ENCODE measurements around the gene CLEC16A.
A peak's percentile ranks its signal among the peaks of the same experiment; 100 is the strongest.

The CLEC16A gene

GRCh38 chr16:11045441-11045840 is 101.1 kb downstream of the CLEC16A start:
- no peak for DNase-seq
- in situ Hi-C loops (cut with MboI; ENCODE audit: low pct_unique_long_range_greater_than_20kb, low sequenced_read_pairs) = no loop called here

GRCh38 chr16:11045846-11046245 is 101.5 kb downstream of the CLEC16A start:
- in situ Hi-C loops (cut with MboI; ENCODE audit: low pct_unique_long_range_greater_than_20kb, low sequenced_read_pairs) = no loop called here
- no peak for DNase-seq

GRCh38 chr16:11046382-11046931 is 102.1 kb downstream of the CLEC16A start:
- in situ Hi-C loops (cut with MboI; ENCODE audit: low pct_unique_long_range_greater_than_20kb, low sequenced_read_pairs) = no loop called here
- DNase-seq = no peak

GRCh38 chr16:11047057-11047456 is 102.7 kb downstream of the CLEC16A start:
- DNase-seq = peak; percentile 30
- in situ Hi-C loops (cut with MboI; ENCODE audit: low pct_unique_long_range_greater_than_20kb, low sequenced_read_pairs) = no loop called here

- DNase-seq = no peak
- in situ Hi-C loops (cut with MboI; ENCODE audit: low pct_unique_long_range_greater_than_20kb, low sequenced_read_pairs) = no loop called here
Measured at GRCh38 chr16:11047939-11048800, 103.8 kb downstream of the CLEC16A start.

- in situ Hi-C loops (cut with MboI; ENCODE audit: low pct_unique_long_range_greater_than_20kb, low sequenced_read_pairs) = no loop called here
- DNase-seq = no peak
Measured at GRCh38 chr16:11049396-11050059, 105.2 kb downstream of the CLEC16A start.

- in situ Hi-C loops (cut with MboI; ENCODE audit: low pct_unique_long_range_greater_than_20kb, low sequenced_read_pairs) = no loop called here
- DNase-seq = no peak
Measured at GRCh38 chr16:11050536-11050935, 106.2 kb downstream of the CLEC16A start.

GRCh38 chr16:11050944-11051343 is 106.6 kb downstream of the CLEC16A start:
- in situ Hi-C loops (cut with MboI; ENCODE audit: low pct_unique_long_range_greater_than_20kb, low sequenced_read_pairs) = no loop called here
- DNase-seq = peak; percentile 40

GRCh38 chr16:11051430-11051829 is 107.1 kb downstream of the CLEC16A start:
- DNase-seq = no peak
- in situ Hi-C loops (cut with MboI; ENCODE audit: low pct_unique_long_range_greater_than_20kb, low sequenced_read_pairs) = no loop called here

- in situ Hi-C loops (cut with MboI; ENCODE audit: low pct_unique_long_range_greater_than_20kb, low sequenced_read_pairs) = no loop called here
- DNase-seq = peak; percentile 97
Measured at GRCh38 chr16:11051879-11052808, 107.8 kb downstream of the CLEC16A start.

GRCh38 chr16:11053916-11054460 is 109.6 kb downstream of the CLEC16A start:
- no peak for DNase-seq
- in situ Hi-C loops (cut with MboI; ENCODE audit: low pct_unique_long_range_greater_than_20kb, low sequenced_read_pairs) = no loop called here

GRCh38 chr16:11056090-11056992 is 112.0 kb downstream of the CLEC16A start:
- DNase-seq = no peak
- in situ Hi-C loops (cut with MboI; ENCODE audit: low pct_unique_long_range_greater_than_20kb, low sequenced_read_pairs) = no loop called here

- no peak for DNase-seq
- in situ Hi-C loops (cut with MboI; ENCODE audit: low pct_unique_long_range_greater_than_20kb, low sequenced_read_pairs) = no loop called here
Measured at GRCh38 chr16:11056993-11057649, 112.8 kb downstream of the CLEC16A start.

GRCh38 chr16:11057711-11058345 is 113.5 kb downstream of the CLEC16A start:
- DNase-seq = no peak
- in situ Hi-C loops (cut with MboI; ENCODE audit: low pct_unique_long_range_greater_than_20kb, low sequenced_read_pairs) = no loop called here

- no peak for DNase-seq
- in situ Hi-C loops (cut with MboI; ENCODE audit: low pct_unique_long_range_greater_than_20kb, low sequenced_read_pairs) = no loop called here
Measured at GRCh38 chr16:11058832-11059231, 114.5 kb downstream of the CLEC16A start.

- no peak for DNase-seq
Measured at GRCh38 chr16:11059588-11059987, 115.2 kb downstream of the CLEC16A start.

GRCh38 chr16:11060364-11060763 is 116.0 kb downstream of the CLEC16A start:
- in situ Hi-C loops (cut with MboI; ENCODE audit: low pct_unique_long_range_greater_than_20kb, low sequenced_read_pairs) = no loop called here
- no peak for DNase-seq

More at GRCh38 chr16:11059588-11059987, 115.2 kb downstream of the CLEC16A start:
- in situ Hi-C loops (cut with MboI; ENCODE audit: low pct_unique_long_range_greater_than_20kb, low sequenced_read_pairs) = no loop called here

Measured in KBM-7 (cell line).